HG02852 (cell line): ENCODE results near the gene MRPS33.
"Not testable (repeated sequence)": the region's sequence is repeated elsewhere in the genome, so short reads cannot be mapped to it uniquely, and the experiment has no call there.

Source experiments
- ATAC-seq: cut with Tn5 transposase; IDR thresholded peaks from one replicate; pipeline ENCODE4 v1.9.1; 2021; ENCODE audit warnings: mild to moderate bottlenecking, moderate library complexity; ENCODE audit not compliant: unreplicated experiment

The MRPS33 gene

GRCh38 chr7:140956997-140957396 is 57.8 kb downstream of the MRPS33 start:
- ATAC-seq: not testable (repeated sequence)
